Esophagus muscularis mucosa (tissue), 4 donors: ENCODE measurements around the gene SLC15A1. TPM values are rescaled to one million over a fixed set of nuclear protein-coding genes. Genes with fewer than 3 reads are reported as not detected.
A peak's percentile ranks its signal among the peaks of the same experiment; 100 is the strongest.

Experiments used
- DNase-seq: peaks from one replicate; pipeline ENCODE4 v3.0.0-alpha.2; 2017; ENCODE audit errors: extremely low spot score
- H3K27ac ChIP-seq, 4 donors: fragments of 200-600 bp; sonication (generic); replicated peaks in 1 of 4; 1 replicate in 3 of 4; 2 replicates in 1 of 4; pipeline ENCODE4 v1.5.1; 2016 to 2019; ENCODE audit warnings: mild to moderate bottlenecking in 1 of 4
- H3K27me3 ChIP-seq, 4 donors: fragments of 200-600 bp; sonication (generic); one replicate each; pipeline versions ENCODE4 v1.5.1 to v1.6.0; 2016 to 2019
- H3K36me3 ChIP-seq, 4 donors: fragments of 200-600 bp; sonication (generic); one replicate each; pipeline ENCODE4 v1.5.1; 2016 to 2019
- H3K4me1 ChIP-seq, 4 donors: fragments of 200-600 bp; sonication (generic); one replicate each; pipeline ENCODE4 v1.5.1; 2016 to 2019
- H3K4me3 ChIP-seq, 4 donors: fragments of 200-600 bp; sonication (generic); 1 replicate in 2 of 4; 2 replicates in 2 of 4; pipeline ENCODE4 v1.5.1; 2016 to 2019; ENCODE audit warnings: mild to moderate bottlenecking in 4 of 4, moderate library complexity in 1 of 4
- H3K9me3 ChIP-seq, 4 donors: fragments of 200-600 bp; sonication (generic); 1 replicate in 3 of 4; 2 replicates in 1 of 4; pipeline ENCODE4 v1.5.1; 2016 to 2019
- CTCF ChIP-seq, 3 experiments: fragments of 200-600 bp in 2 of 3; fragments of 450-650 bp in 1 of 3; sonication (generic) in 2 of 3; IDR thresholded peaks; one replicate each; pipeline ENCODE4 v1.5.1; 2017 to 2019; ENCODE audit warnings: antibody characterized with exemption in 3 of 3, mild to moderate bottlenecking in 2 of 3, moderate library complexity in 1 of 3
- EP300 ChIP-seq: sonication (generic); formaldehyde crosslinking; IDR thresholded peaks from one replicate; pipeline ENCODE4 v1.6.1; 2017; ENCODE audit warnings: antibody characterized with exemption
- POLR2A ChIP-seq: fragments of 450-650 bp; IDR thresholded peaks from one replicate; pipeline ENCODE4 v1.6.1; 2017; ENCODE audit warnings: antibody characterized with exemption, moderate library complexity, mild to moderate bottlenecking, low read depth
- POLR2AphosphoS5 ChIP-seq, 2 donors: sonication (generic); formaldehyde crosslinking; IDR thresholded peaks; one replicate each; pipeline ENCODE4 v1.6.1; 2017; ENCODE audit warnings: antibody characterized with exemption in 2 of 2
- WGBS: methylation state at CpG from one replicate; pipeline ENCODE4 v1.1.5; 2018; 5-methylcytosine and 5-hydroxymethylcytosine counted together
- intact Hi-C: fragments of 100-400 bp; cut with DNase I; formaldehyde crosslinking; loops from one replicate; pipeline ENCODE4 v1.15.1; 2023
- total RNA-seq, 4 donors: library from RNA; depleted of rRNA; stranded (reverse); fragments of >200 nt; gene quantifications; one replicate each; pipeline versions ENCODE4 v1.1.0 to v1.2.1, GENCODE V29; 2016

SLC15A1 gene
- total RNA-seq, 4 donors from 2014 or later, result not detected

GRCh38 chr13:98797456-98797855 is 45.0 kb upstream of the SLC15A1 start:
- DNase-seq, result peak; percentile 70
- H3K4me3 ChIP-seq, result no peak overlapping the region
- no peak for TF ChIP-seq POLR2AphosphoS5 (IDR thresholded peaks at IDR 0.05)
- no peak for TF ChIP-seq POLR2A
- no peak for TF ChIP-seq EP300
- TF ChIP-seq CTCF (IDR thresholded peaks at IDR 0.05), result no peak
- H3K36me3 ChIP-seq, result peaks cover 65 to 98% (median 76%) of the 10 kb centered on the region in 4 donors
- intact Hi-C loops, result no loop called here
- peaks cover 0 to 8% (median 4%) of the 10 kb centered on the region in 4 donors for H3K4me1 ChIP-seq
- H3K9me3 ChIP-seq, result no peaks in the 10 kb centered on the region
- H3K27ac ChIP-seq, result no peak overlapping the region
- 93% methylated on average over 6 of the region's 6 CpGs for WGBS
- H3K27me3 ChIP-seq, result no peaks in the 10 kb centered on the region

GRCh38 chr13:98796798-98797197 is 44.3 kb upstream of the SLC15A1 start:
- peaks cover 65 to 96% (median 77%) of the 10 kb centered on the region in 4 donors for H3K36me3 ChIP-seq
- WGBS, result 85% methylated on average over 10 of the region's 10 CpGs
- intact Hi-C loops, result no loop called here

GRCh38 chr13:98796191-98796590 is 43.7 kb upstream of the SLC15A1 start:
- H3K4me1 ChIP-seq, result no peaks in the 10 kb centered on the region
- 87% methylated on average over 5 of the region's 5 CpGs for WGBS
- peak; percentile 79 for DNase-seq
- H3K27me3 ChIP-seq, result no peaks in the 10 kb centered on the region
- no peak overlapping the region for H3K4me3 ChIP-seq
- H3K9me3 ChIP-seq, result no peaks in the 10 kb centered on the region
- H3K36me3 ChIP-seq, result peaks cover 65 to 91% (median 78%) of the 10 kb centered on the region in 4 donors
- TF ChIP-seq CTCF (IDR thresholded peaks at IDR 0.05) (no peak), EP300 (no peak), POLR2AphosphoS5 (IDR thresholded peaks at IDR 0.05) (no peak), POLR2A (no peak)
- H3K27ac ChIP-seq, result no peak overlapping the region
- intact Hi-C loops, result no loop called here

More at GRCh38 chr13:98796798-98797197, 44.3 kb upstream of the SLC15A1 start:
- peaks cover 0 to 2% (median under 1%) of the 10 kb centered on the region in 4 donors for H3K4me1 ChIP-seq
- TF ChIP-seq EP300, result no peak
- no peak for TF ChIP-seq CTCF (IDR thresholded peaks at IDR 0.05)
- no peak for TF ChIP-seq POLR2AphosphoS5 (IDR thresholded peaks at IDR 0.05)
- TF ChIP-seq POLR2A, result no peak
- no peaks in the 10 kb centered on the region for H3K27me3 ChIP-seq
- H3K27ac ChIP-seq, result no peak overlapping the region
- peak; percentile 57 for DNase-seq
- no peaks in the 10 kb centered on the region for H3K9me3 ChIP-seq
- H3K4me3 ChIP-seq, result no peak overlapping the region

GRCh38 chr13:98795220-98795619 is 42.7 kb upstream of the SLC15A1 start:
- intact Hi-C loops, result no loop called here
- TF ChIP-seq EP300, result no peak
- peaks cover 62 to 82% (median 75%) of the 10 kb centered on the region in 4 donors for H3K36me3 ChIP-seq
- H3K4me1 ChIP-seq, result no peaks in the 10 kb centered on the region
- H3K27ac ChIP-seq, result no peak overlapping the region
- 90% methylated on average over 6 of the region's 6 CpGs for WGBS
- no peak overlapping the region for H3K4me3 ChIP-seq
- H3K27me3 ChIP-seq, result no peaks in the 10 kb centered on the region
- no peaks in the 10 kb centered on the region for H3K9me3 ChIP-seq
- DNase-seq, result peak; percentile 14

- no peaks in the 10 kb centered on the region for H3K4me1 ChIP-seq
- intact Hi-C loops, result no loop called here
- peaks cover 58 to 75% (median 70%) of the 10 kb centered on the region in 4 donors for H3K36me3 ChIP-seq
- H3K27ac ChIP-seq, result no peak overlapping the region
- H3K9me3 ChIP-seq, result no peaks in the 10 kb centered on the region
- no peak overlapping the region for H3K4me3 ChIP-seq
- DNase-seq, result no peak
- 91% methylated on average over 12 of the region's 12 CpGs for WGBS
- H3K27me3 ChIP-seq, result no peaks in the 10 kb centered on the region
- TF ChIP-seq POLR2A, result no peak
- no peak for TF ChIP-seq EP300
These were observed 42.0 kb upstream of the SLC15A1 start for GRCh38 chr13:98794498-98794897.
